H1 (cell line): ENCODE results near the gene SPRR1B. TPM values are rescaled to one million over a fixed set of nuclear protein-coding genes. Genes with fewer than 3 reads are reported as not detected.

ENCODE experiments used
- GTF2F1 ChIP-seq: IDR thresholded peaks from 2 replicates; pipeline ENCODE4 v1.6.1; 2012; ENCODE audit warnings: low read depth, low read length, improper control_type of control experiment, borderline replicate concordance
- HDAC2 ChIP-seq, 2 experiments: fragments of 300-600 bp in 1 of 2; sonication (generic) in 1 of 2; IDR thresholded peaks; 2 replicates each; pipeline ENCODE4 v1.6.1; 2011 to 2012; ENCODE audit warnings: low read depth in 2 of 2, low read length in 2 of 2, mild to moderate bottlenecking in 2 of 2, moderate library complexity in 2 of 2, borderline replicate concordance in 1 of 2, inconsistent platforms in 1 of 2
- NRF1 ChIP-seq: IDR thresholded peaks from 2 replicates; pipeline ENCODE4 v1.6.1; 2011; ENCODE audit warnings: mild to moderate bottlenecking, low read depth, low read length, improper control_type of control experiment
- SIX5 ChIP-seq: IDR thresholded peaks from 2 replicates; pipeline ENCODE4 v1.6.1; 2011; ENCODE audit warnings: mild to moderate bottlenecking, low read depth, low read length
- SP2 ChIP-seq: IDR thresholded peaks from 2 replicates; pipeline ENCODE4 v1.6.1; 2012; ENCODE audit warnings: mild to moderate bottlenecking, low read length, inconsistent platforms
- TAF7 ChIP-seq: optimal IDR thresholded peaks from 2 replicates; pipeline ENCODE3; 2011; ENCODE audit warnings: low read depth, mild to moderate bottlenecking, inconsistent platforms, low read length, moderate library complexity, borderline replicate concordance
- polyA plus RNA-seq, 7 experiments: library from polyadenylated mRNA; depleted of rRNA in 3 of 7; stranded (reverse) in 5 of 7; unstranded in 2 of 7; fragments of >200 nt in 5 of 7; fragments of 200-250 nt in 2 of 7; gene quantifications; 1 replicate in 5 of 7; 2 replicates in 1 of 7; 4 replicates in 1 of 7; pipeline versions ENCODE4 v1.2.1 to v1.2.3, GENCODE V29; 2011 to 2013; ENCODE audit warnings: missing spikeins in 2 of 7, mixed read lengths in 2 of 7
- total RNA-seq: library from RNA; stranded (reverse); fragmentation: NEBNext Ultra II Directional; extraction: Animal tissue kit (Norgen Biotek cat#: 25700); gene quantifications from 2 replicates; pipeline ENCODE4 v1.2.1, GENCODE V29; 2021
- TF ChIP-seq, protein P1 (sequence below): fragments of 300-600 bp; sonication (generic); IDR thresholded peaks from 2 replicates; pipeline ENCODE4 v1.7.1; 2012; ENCODE audit warnings: low read length, moderate library complexity, mild to moderate bottlenecking, inconsistent platforms; ENCODE audit not compliant: insufficient replicate concordance
- TF ChIP-seq, protein P2 (sequence below): IDR thresholded peaks from 2 replicates; pipeline ENCODE4 v1.6.1; 2011; ENCODE audit warnings: low read depth, mild to moderate bottlenecking, low read length; ENCODE audit not compliant: insufficient read depth
- TF ChIP-seq, protein P3 (sequence below): IDR thresholded peaks from 2 replicates; pipeline ENCODE4 v1.6.1; 2012; ENCODE audit warnings: inconsistent platforms

Gene SPRR1B
- total and polyA plus RNA-seq, 2 of the 8 experiments (the other 6 are each of a cell fraction or from before 2014, with no cell fraction given): 0.23 TPM; not detected in 1

DNA sequence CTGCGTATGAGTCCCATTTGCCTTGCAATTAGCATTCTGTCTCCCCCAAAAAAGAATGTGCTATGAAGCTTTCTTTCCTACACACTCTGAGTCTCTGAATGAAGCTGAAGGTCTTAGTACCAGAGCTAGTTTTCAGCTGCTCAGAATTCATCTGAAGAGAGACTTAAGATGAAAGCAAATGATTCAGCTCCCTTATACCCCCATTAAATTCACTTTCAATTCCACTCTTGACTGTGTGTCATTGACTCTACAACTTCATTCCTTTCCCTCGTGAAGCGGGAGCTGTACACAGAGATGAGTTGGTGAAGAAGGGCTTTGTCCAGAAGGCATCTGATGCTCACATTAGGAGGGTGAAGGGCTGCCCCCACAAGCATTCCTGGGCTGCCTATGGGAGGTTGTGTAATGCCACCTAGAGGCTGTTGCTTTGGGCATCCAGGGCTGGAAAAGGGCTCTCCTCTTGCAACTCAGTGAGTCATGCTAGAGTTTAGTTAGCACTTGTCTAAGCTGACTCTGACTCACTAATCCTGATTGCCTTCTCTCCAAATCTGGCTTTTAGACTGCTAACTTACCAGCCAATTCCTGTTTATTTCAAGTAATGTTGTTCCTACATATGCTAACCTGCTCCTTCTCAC is 1.8 kb downstream of the SPRR1B start (continued):
- TF ChIP-seq, protein P1, sequence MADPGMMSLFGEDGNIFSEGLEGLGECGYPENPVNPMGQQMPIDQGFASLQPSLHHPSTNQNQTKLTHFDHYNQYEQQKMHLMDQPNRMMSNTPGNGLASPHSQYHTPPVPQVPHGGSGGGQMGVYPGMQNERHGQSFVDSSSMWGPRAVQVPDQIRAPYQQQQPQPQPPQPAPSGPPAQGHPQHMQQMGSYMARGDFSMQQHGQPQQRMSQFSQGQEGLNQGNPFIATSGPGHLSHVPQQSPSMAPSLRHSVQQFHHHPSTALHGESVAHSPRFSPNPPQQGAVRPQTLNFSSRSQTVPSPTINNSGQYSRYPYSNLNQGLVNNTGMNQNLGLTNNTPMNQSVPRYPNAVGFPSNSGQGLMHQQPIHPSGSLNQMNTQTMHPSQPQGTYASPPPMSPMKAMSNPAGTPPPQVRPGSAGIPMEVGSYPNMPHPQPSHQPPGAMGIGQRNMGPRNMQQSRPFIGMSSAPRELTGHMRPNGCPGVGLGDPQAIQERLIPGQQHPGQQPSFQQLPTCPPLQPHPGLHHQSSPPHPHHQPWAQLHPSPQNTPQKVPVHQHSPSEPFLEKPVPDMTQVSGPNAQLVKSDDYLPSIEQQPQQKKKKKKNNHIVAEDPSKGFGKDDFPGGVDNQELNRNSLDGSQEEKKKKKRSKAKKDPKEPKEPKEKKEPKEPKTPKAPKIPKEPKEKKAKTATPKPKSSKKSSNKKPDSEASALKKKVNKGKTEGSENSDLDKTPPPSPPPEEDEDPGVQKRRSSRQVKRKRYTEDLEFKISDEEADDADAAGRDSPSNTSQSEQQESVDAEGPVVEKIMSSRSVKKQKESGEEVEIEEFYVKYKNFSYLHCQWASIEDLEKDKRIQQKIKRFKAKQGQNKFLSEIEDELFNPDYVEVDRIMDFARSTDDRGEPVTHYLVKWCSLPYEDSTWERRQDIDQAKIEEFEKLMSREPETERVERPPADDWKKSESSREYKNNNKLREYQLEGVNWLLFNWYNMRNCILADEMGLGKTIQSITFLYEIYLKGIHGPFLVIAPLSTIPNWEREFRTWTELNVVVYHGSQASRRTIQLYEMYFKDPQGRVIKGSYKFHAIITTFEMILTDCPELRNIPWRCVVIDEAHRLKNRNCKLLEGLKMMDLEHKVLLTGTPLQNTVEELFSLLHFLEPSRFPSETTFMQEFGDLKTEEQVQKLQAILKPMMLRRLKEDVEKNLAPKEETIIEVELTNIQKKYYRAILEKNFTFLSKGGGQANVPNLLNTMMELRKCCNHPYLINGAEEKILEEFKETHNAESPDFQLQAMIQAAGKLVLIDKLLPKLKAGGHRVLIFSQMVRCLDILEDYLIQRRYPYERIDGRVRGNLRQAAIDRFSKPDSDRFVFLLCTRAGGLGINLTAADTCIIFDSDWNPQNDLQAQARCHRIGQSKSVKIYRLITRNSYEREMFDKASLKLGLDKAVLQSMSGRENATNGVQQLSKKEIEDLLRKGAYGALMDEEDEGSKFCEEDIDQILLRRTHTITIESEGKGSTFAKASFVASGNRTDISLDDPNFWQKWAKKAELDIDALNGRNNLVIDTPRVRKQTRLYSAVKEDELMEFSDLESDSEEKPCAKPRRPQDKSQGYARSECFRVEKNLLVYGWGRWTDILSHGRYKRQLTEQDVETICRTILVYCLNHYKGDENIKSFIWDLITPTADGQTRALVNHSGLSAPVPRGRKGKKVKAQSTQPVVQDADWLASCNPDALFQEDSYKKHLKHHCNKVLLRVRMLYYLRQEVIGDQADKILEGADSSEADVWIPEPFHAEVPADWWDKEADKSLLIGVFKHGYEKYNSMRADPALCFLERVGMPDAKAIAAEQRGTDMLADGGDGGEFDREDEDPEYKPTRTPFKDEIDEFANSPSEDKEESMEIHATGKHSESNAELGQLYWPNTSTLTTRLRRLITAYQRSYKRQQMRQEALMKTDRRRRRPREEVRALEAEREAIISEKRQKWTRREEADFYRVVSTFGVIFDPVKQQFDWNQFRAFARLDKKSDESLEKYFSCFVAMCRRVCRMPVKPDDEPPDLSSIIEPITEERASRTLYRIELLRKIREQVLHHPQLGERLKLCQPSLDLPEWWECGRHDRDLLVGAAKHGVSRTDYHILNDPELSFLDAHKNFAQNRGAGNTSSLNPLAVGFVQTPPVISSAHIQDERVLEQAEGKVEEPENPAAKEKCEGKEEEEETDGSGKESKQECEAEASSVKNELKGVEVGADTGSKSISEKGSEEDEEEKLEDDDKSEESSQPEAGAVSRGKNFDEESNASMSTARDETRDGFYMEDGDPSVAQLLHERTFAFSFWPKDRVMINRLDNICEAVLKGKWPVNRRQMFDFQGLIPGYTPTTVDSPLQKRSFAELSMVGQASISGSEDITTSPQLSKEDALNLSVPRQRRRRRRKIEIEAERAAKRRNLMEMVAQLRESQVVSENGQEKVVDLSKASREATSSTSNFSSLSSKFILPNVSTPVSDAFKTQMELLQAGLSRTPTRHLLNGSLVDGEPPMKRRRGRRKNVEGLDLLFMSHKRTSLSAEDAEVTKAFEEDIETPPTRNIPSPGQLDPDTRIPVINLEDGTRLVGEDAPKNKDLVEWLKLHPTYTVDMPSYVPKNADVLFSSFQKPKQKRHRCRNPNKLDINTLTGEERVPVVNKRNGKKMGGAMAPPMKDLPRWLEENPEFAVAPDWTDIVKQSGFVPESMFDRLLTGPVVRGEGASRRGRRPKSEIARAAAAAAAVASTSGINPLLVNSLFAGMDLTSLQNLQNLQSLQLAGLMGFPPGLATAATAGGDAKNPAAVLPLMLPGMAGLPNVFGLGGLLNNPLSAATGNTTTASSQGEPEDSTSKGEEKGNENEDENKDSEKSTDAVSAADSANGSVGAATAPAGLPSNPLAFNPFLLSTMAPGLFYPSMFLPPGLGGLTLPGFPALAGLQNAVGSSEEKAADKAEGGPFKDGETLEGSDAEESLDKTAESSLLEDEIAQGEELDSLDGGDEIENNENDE: no peak
- TF ChIP-seq TAF7 (no peak), SP2 (no peak), SIX5 (no peak), HDAC2 (IDR thresholded peaks at IDR 0.05; ENCODE audit: borderline replicate concordance in 1 of 2, low read depth in 2 of 2, low read length in 2 of 2) (no peak), GTF2F1 (no peak), NRF1 (no peak)
- TF ChIP-seq, protein P2, sequence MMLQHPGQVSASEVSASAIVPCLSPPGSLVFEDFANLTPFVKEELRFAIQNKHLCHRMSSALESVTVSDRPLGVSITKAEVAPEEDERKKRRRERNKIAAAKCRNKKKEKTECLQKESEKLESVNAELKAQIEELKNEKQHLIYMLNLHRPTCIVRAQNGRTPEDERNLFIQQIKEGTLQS: no peak
- TF ChIP-seq, protein P3, sequence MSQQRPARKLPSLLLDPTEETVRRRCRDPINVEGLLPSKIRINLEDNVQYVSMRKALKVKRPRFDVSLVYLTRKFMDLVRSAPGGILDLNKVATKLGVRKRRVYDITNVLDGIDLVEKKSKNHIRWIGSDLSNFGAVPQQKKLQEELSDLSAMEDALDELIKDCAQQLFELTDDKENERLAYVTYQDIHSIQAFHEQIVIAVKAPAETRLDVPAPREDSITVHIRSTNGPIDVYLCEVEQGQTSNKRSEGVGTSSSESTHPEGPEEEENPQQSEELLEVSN: no peak
